Activated CD4-positive, alpha-beta T cell treated with anti-CD3 and anti-CD28 coated beads, Interleukin-2, amount 50 U/mL, for 48 hours (primary cell): ENCODE measurements around the gene C3orf18.
"Not testable (repeated sequence)": the region's sequence is repeated elsewhere in the genome, so short reads cannot be mapped to it uniquely, and the experiment has no call there.

Experiments
- DNase-seq, 2 experiments: peaks; one replicate each; pipeline ENCODE4 v3.0.0-alpha.2; 2020

The C3orf18 gene

GRCh38 chr3:50519471-50520089 lies 48.0 kb downstream of the C3orf18 start:
- DNase-seq: peak; percentile 82 to 86

GRCh38 chr3:50518436-50518835 lies 49.1 kb downstream of the C3orf18 start:
- DNase-seq: no peak

DNA sequence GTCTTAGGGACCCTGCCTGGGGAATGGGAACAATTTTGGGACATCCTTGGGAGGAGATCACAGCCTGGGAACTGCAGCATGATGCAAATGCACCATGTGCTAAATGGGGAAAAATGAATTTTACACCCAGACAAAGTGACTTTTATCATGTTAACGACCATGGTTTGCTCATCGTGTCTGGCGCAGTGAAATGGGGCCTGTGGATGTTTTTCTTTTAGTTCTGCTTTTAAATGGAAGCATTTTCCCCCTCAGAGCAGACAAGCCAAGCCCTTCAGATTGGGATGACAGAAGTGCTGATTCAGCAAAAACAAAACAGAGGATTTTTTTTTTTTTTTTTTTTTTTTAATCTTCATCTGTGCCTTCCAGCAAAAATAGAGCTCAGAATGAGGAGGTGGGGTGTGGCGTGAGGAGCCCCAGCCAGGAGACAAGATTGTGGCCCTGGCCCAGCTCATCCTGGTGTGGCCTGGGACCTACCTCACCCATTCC lies 49.8 kb downstream of the C3orf18 start:
- no peak for DNase-seq

DNA sequence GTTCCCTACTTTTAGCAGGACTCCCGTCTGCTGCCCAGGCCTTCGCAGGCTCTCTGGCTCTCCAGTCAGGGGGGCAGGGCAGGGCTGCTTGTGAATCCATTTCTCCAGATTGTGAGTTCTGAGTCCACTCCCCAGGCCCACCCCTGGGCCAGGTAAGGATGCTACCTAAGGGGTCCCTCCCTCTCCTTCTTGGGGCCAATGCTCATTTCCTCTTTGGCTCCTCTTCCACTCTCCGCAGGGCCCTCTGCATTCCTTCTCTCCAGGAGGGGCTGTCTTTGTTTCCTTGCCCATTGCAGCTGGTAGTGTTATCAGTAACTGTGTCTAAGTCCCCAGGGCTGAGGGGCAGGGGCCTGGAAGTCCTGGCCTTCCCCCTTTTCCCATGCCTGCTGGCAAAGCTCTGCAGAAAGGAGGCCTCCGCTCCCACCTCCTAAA lies 51.1 kb downstream of the C3orf18 start:
- no peak for DNase-seq

DNA sequence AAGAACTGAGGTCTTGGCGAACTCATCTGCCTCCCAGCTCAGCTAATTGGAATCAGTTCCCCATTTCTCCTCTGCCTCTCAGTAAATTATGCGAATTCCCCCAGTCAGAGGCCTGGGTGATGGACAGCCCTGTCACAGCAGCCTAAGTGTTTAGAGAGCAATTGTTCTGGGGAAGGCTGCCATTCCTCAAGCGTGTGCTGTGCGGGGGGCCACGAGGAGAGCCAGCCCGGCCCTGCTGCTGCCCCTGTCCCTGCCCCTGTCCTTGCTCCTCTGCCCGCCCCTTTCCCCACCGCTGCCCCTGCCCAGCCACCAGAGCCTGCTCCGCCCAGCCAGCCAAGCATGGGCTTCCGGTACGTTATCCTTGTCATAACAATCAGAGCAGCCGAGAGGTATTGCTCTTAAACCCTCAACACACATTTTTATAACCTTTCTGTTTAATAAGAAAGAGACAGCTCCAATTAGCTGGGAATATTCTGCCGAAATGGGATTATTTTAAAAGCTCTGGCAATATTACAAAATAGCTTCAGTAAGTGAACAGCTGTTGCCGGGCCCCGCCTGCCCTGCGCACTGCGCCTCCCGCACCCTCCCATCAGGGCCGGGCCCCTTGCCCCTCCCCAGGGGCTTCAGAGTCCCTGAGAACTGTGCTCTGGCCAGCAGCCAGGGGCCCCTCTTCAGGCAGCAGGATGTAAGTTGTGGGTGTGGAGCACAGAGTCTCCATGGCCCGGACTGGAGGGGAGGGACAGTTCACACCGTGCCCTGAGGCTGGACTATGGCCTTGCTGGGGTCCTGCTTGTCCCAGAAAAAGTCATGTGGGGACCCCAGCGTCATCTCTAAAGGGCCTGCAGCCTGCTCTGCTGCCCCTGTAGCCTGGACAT lies 51.7 kb downstream of the C3orf18 start:
- no peak for DNase-seq

DNA sequence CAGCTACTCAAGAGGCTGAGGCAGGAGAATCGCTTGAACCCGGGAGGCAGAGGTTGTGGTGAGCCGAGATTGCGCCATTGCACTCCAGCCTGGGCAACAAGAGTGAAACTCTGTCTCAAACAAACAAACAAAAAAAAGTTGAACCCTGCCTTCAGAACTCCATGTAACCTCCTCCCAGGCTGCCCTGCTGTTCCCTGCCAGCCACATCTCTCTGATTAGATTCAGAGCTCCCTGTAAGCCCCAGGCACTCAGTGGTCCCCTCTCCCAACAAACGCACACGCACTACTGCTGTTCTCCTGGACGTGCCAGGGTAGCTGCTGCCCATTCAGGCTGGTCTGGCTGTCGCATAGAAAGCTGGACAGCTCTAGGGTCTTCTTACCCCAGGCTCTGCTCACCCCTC lies 54.6 kb downstream of the C3orf18 start:
- not testable (repeated sequence) for DNase-seq

DNA sequence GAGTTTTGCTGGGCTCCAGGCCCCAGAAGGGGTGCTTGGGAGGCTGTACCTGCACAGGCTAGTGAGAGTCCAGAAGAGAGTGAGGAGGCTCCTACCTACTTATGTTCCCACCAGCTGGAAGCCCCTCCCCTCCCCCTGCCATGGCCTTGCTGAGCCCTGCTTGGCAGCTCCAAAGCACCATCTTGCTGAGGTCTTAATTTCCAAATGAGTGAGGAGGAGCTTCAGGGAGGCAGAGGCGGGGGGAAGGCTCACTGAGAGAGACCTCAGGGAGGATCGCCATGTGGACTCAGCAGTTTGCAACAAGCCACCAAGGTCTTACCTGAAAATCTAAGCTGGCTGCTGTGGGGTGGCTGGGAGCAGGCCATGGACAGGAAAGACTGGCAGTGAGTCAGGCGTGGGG lies 55.4 kb downstream of the C3orf18 start:
- DNase-seq: no peak

GRCh38 chr3:50510325-50510724 lies 57.2 kb downstream of the C3orf18 start:
- DNase-seq: no peak

DNA sequence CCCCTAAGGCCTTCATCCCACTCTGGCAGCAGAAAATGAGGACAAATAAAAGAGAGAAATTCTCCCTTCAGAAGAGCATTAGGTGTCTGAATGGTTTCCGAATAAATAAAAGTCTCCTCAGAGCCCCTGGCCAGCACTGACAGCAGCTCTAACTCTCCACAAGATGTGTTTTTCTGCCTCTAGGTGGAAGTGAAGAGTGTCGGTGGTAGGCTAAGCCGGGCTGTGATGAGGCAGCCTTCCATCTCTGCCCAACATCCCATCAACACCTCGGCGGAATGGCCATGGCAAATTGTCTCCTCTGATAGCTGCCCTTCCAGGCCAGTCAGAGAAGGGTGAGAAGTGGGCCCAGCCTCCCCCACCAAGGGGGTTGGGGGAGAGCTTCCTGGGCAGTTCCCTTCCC lies 57.8 kb downstream of the C3orf18 start:
- no peak for DNase-seq

DNA sequence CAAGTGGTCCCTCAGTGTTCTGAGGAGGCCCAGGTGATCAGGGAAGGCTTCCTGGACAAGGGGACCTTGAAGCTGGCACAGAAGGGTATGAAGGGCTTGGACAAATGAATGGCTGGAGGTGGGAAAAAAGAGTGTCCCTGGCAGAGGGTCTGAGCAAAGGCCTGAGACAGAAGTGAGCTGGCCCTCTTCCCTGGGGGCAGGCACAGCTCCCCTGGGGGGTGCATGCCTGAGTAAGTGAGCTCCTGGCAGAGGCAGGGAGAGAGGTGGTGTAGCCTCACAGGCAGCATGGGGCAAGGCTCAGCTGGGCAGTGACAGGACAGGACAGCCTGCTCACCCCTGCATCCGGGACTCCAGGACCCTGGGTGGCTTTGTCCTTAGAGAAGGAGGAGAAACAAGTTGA lies 58.7 kb downstream of the C3orf18 start:
- no peak for DNase-seq
